Measurements from ENCODE around the gene RREB1. TPM values are rescaled to one million over a fixed set of nuclear protein-coding genes. Genes with fewer than 3 reads are reported as not detected.
"Not testable (repeated sequence)": the region's sequence is repeated elsewhere in the genome, so short reads cannot be mapped to it uniquely, and the experiment has no call there.

RREB1 gene
- total RNA-seq, 1 experiment from 2014 or later: 38.4 TPM

DNA sequence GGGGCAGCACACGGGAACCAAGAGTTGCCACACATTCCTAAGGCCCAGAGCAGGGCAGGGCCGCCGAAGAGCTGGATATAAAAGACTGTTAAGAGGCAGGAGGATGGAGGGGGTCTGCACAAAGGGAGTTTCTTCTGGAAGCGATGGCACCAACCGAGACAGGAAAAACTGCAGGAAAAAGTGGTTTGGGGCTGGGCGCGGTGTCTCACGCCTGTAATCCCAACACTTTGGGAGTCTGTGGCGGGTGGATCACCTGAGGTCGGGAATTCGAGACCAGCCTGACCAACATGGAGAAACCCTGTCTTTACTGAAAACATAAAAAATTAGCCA is 163.4 kb downstream of the RREB1 start:
- BruUV-seq (replicated peaks): no TSS peak
- CTCF ChIA-PET: no interaction called here
- Mint-ChIP-seq H3K9me3 (ENCODE audit: low read depth, unreplicated experiment) (no peaks in the 10 kb centered on the region), H3K36me3 (ENCODE audit: insufficient read depth, unreplicated experiment) (peaks cover 6% of the 10 kb centered on the region), H3K4me3 (ENCODE audit: low read depth, unreplicated experiment) (no peak overlapping the region), H3K27ac (ENCODE audit: unreplicated experiment) (no peak overlapping the region), H3K27me3 (ENCODE audit: unreplicated experiment) (no peaks in the 10 kb centered on the region), H3K4me1 (ENCODE audit: low read depth, unreplicated experiment) (peaks cover 8% of the 10 kb centered on the region)
- intact Hi-C loops (cut with micrococcal nuclease; ENCODE audit: unreplicated experiment): no loop called here
- no peak for DNase-seq
- TF ChIP-seq, protein P1, sequence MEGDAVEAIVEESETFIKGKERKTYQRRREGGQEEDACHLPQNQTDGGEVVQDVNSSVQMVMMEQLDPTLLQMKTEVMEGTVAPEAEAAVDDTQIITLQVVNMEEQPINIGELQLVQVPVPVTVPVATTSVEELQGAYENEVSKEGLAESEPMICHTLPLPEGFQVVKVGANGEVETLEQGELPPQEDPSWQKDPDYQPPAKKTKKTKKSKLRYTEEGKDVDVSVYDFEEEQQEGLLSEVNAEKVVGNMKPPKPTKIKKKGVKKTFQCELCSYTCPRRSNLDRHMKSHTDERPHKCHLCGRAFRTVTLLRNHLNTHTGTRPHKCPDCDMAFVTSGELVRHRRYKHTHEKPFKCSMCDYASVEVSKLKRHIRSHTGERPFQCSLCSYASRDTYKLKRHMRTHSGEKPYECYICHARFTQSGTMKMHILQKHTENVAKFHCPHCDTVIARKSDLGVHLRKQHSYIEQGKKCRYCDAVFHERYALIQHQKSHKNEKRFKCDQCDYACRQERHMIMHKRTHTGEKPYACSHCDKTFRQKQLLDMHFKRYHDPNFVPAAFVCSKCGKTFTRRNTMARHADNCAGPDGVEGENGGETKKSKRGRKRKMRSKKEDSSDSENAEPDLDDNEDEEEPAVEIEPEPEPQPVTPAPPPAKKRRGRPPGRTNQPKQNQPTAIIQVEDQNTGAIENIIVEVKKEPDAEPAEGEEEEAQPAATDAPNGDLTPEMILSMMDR (IDR thresholded peaks at IDR 0.05; ENCODE audit: unreplicated experiment): no peak

DNA sequence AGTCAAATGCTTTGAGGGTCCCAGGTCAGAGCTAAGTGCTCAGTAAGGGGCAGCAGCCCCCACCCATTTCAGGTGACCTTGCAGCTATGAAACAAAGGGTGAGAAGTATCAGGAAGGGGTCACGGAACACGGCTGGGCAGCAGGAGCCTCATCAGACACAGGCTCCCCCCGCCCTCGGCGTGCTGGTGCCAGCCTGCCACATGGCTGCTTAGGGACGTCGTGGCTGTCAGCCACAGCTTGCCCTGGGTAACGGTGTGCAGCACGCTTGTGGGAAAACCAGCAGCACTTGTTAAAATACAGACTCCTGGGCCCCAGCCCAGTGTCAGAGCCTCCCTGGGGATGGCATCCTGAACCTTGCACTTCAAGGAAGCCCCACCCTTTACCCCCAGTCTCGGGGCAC is 165.9 kb downstream of the RREB1 start:
- no peak overlapping the region for H3K4me3 Mint-ChIP-seq (ENCODE audit: low read depth, unreplicated experiment)
- BruUV-seq (replicated peaks): no TSS peak
- no peaks in the 10 kb centered on the region for H3K4me1 Mint-ChIP-seq (ENCODE audit: low read depth, unreplicated experiment)
- H3K9me3 Mint-ChIP-seq (ENCODE audit: low read depth, unreplicated experiment): no peaks in the 10 kb centered on the region
- intact Hi-C loops (cut with micrococcal nuclease; ENCODE audit: unreplicated experiment): no loop called here
- no peaks in the 10 kb centered on the region for H3K27me3 Mint-ChIP-seq (ENCODE audit: unreplicated experiment)
- CTCF ChIA-PET: no interaction called here
- DNase-seq: no peak
- TF ChIP-seq, protein P1 (IDR thresholded peaks at IDR 0.05; ENCODE audit: unreplicated experiment): no peak
- H3K27ac Mint-ChIP-seq (ENCODE audit: unreplicated experiment): no peak overlapping the region
- H3K36me3 Mint-ChIP-seq (ENCODE audit: insufficient read depth, unreplicated experiment): peaks cover 8% of the 10 kb centered on the region

DNA sequence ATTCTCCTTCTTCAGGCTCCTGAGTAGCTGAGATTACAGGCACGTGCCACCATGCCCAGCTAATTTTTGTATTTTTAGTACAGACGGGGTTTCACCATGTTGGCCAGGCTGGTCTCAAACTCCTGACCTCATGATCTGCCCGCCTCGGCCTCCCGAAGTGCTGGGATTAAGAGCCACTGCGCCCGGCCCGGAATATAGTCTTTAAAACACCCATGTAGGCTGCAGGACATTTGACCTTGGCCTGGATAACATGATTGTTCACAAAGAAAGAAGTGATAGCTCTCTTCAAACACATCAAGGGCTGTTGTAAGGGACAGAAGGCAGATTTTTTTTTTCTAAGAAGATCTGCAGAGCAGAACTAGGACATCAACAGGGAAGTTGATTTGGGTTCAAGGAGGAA is 166.8 kb downstream of the RREB1 start:
- H3K4me3 Mint-ChIP-seq (ENCODE audit: low read depth, unreplicated experiment); intact Hi-C loops (cut with micrococcal nuclease; ENCODE audit: unreplicated experiment); DNase-seq; H3K27me3 Mint-ChIP-seq (ENCODE audit: unreplicated experiment); H3K4me1 Mint-ChIP-seq (ENCODE audit: low read depth, unreplicated experiment); CTCF ChIA-PET; H3K27ac Mint-ChIP-seq (ENCODE audit: unreplicated experiment); H3K9me3 Mint-ChIP-seq (ENCODE audit: low read depth, unreplicated experiment); BruUV-seq (replicated peaks): not testable (repeated sequence)
- peaks cover 13% of the 10 kb centered on the region for H3K36me3 Mint-ChIP-seq (ENCODE audit: insufficient read depth, unreplicated experiment)

DNA sequence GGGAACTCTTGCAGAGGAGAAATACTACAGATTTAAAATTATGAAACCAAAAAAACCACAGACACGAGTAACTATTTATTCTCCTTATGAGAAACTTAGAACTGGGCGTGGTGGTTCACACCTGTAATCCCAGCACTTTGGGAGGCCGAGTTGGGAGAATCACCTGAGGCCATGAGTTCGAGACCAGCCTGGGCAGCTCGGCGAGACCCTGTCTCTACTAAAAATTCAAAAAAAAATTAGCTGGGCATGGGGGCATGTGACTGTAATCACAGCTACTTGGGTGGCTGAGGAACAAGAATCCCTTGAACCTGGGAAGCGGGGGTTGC is 168.4 kb downstream of the RREB1 start:
- H3K4me3 Mint-ChIP-seq (ENCODE audit: low read depth, unreplicated experiment): no peak overlapping the region
- no peak overlapping the region for H3K27ac Mint-ChIP-seq (ENCODE audit: unreplicated experiment)
- no peak for DNase-seq
- TF ChIP-seq, protein P1 (IDR thresholded peaks at IDR 0.05; ENCODE audit: unreplicated experiment): no peak
- H3K4me1 Mint-ChIP-seq (ENCODE audit: low read depth, unreplicated experiment): no peaks in the 10 kb centered on the region
- intact Hi-C loops (cut with micrococcal nuclease; ENCODE audit: unreplicated experiment): loop anchor here (5.0 kb wide), 1 partner anchor 341 kb away; no protein-coding TSS in a partner anchor
- H3K27me3 Mint-ChIP-seq (ENCODE audit: unreplicated experiment): no peaks in the 10 kb centered on the region
- no TSS peak for BruUV-seq (replicated peaks)
- CTCF ChIA-PET: no interaction called here
- peaks cover 13% of the 10 kb centered on the region for H3K36me3 Mint-ChIP-seq (ENCODE audit: insufficient read depth, unreplicated experiment)
- no peaks in the 10 kb centered on the region for H3K9me3 Mint-ChIP-seq (ENCODE audit: low read depth, unreplicated experiment)

DNA sequence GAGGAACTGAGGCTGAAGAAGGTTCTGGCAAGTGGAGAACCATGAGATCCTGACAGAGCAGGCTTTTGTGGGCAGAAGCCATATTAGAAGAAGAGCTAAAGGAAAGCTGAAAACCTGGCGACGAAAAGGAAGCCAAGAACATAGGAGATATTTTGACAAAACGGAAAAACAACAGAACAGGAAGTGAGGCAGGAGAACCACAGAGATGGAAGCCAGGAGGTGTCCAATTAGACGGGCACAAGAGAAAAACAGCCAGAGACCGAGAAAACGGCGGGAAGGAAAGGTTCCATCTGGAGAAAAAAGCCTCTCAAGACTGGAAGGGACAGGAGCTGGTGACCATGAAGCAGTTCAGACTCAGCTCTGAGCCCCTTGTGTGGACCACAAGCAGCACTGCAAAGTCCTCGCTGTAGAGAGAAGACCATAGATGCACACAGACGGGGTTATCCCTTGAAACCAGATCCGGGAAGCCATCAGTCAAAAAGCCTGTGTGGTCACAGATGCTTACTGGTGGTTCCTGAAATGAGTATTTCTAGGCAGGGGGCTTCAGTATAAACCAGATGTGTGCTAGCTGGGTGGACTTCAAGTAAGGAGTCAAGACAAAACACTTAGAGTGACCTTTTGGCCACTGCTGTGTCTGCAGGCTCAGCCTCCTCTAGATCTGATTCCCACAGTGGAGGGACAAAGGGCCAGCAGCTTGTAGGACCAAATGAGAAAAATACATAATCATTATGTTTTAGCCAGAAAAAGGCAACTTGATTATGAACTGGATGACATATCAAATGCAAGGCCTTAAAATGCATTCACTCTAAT is 174.5 kb downstream of the RREB1 start:
- Mint-ChIP-seq H3K27ac (ENCODE audit: unreplicated experiment) (no peak overlapping the region), H3K36me3 (ENCODE audit: insufficient read depth, unreplicated experiment) (peaks cover 12% of the 10 kb centered on the region), H3K4me3 (ENCODE audit: low read depth, unreplicated experiment) (no peak overlapping the region), H3K4me1 (ENCODE audit: low read depth, unreplicated experiment) (no peaks in the 10 kb centered on the region), H3K9me3 (ENCODE audit: low read depth, unreplicated experiment) (no peaks in the 10 kb centered on the region), H3K27me3 (ENCODE audit: unreplicated experiment) (no peaks in the 10 kb centered on the region)
- DNase-seq: no peak
- TF ChIP-seq, protein P1 (IDR thresholded peaks at IDR 0.05; ENCODE audit: unreplicated experiment): no peak
- intact Hi-C loops (cut with micrococcal nuclease; ENCODE audit: unreplicated experiment): no loop called here
- CTCF ChIA-PET: no interaction called here
- no TSS peak for BruUV-seq (replicated peaks)

All from Calu3 (cell line).